Right atrium auricular region (tissue), 2 donors: ENCODE measurements around the gene TBKBP1. TPM values are rescaled to one million over a fixed set of nuclear protein-coding genes. Genes with fewer than 3 reads are reported as not detected.

Experiments used
- DNase-seq: peaks from one replicate; pipeline ENCODE4 v3.0.0-alpha.2; 2019; ENCODE audit warnings: low spot score
- H3K27ac ChIP-seq, 2 donors: fragments of 200-600 bp; sonication (generic); 1 replicate in 1 of 2; 2 replicates in 1 of 2; pipeline ENCODE4 v1.5.1; 2016 to 2019
- H3K27me3 ChIP-seq, 2 donors: fragments of 200-600 bp; sonication (generic); one replicate each; pipeline versions ENCODE4 v1.5.1 to v1.6.0; 2017 to 2019
- H3K36me3 ChIP-seq: fragments of 200-600 bp; sonication (generic); one replicate; pipeline ENCODE4 v1.5.1; 2016
- H3K4me1 ChIP-seq, 2 donors: fragments of 200-600 bp; sonication (generic); one replicate each; pipeline versions ENCODE4 v1.5.1 to v1.6.0; 2017 to 2019
- H3K4me3 ChIP-seq, 2 donors: fragments of 200-600 bp; sonication (generic); 1 replicate in 1 of 2; 2 replicates in 1 of 2; pipeline ENCODE4 v1.5.1; 2017 to 2019; ENCODE audit warnings: mild to moderate bottlenecking in 1 of 2, moderate library complexity in 1 of 2
- H3K9me3 ChIP-seq, 2 donors: fragments of 200-600 bp; sonication (generic); one replicate each; pipeline ENCODE4 v1.5.1; 2019
- total RNA-seq, 2 donors: library from RNA; depleted of rRNA; stranded (reverse); fragments of >200 nt; gene quantifications; one replicate each; pipeline ENCODE4 v1.1.0, GENCODE V29; 2016
- TF ChIP-seq, protein P1 (sequence below), 2 donors: fragments of 200-600 bp; sonication (generic); IDR thresholded peaks; one replicate each; pipeline ENCODE4 v1.5.1; 2019; ENCODE audit warnings: antibody characterized with exemption in 2 of 2

Gene TBKBP1
- total RNA-seq, 2 donors from 2014 or later: 10.9 to 13.7 TPM

DNA sequence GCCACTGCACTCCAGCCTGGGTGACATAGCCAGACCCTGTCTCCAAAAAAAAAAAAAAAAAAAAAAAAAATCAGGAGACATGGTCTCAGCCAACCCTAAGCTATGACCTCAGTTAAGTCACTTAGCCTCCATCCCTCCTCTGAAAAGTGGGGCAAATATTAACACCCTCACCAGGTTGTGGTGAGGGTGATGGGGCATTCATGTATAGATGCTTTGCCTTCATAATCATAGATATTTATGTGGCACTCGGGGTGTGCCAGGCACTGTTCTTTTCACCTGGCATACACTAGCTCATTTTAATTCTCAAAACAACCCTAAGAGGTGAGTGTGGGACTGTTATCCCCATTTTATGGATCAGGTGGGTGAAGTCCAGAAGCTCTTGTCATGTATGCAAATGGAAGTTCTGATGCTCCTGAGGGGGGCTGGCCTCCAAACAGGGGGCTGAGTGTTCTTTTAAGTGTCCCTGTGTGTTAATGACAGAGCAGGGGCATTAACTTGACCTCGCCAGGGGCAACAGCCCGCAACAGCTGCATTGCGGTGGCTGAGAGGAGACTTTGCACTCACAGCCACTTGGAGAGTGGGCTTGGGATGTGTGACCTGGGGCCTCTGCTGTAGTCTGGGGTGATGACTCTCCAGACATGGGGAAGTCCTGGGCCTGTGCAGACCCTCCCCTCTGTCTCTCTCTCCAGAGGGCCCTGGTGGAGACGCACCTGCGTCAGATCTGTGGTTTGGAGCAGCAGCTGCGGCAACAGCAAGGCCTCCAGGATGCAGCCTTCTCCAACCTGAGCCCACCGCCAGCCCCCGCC is 4.1 kb downstream of the TBKBP1 start:
- Histone ChIP-seq H3K9me3 (no peaks in the 10 kb centered on the region), H3K27me3 (no peaks in the 10 kb centered on the region), H3K4me1 (peaks cover 0 to 27% of the 10 kb centered on the region in 2 donors), H3K36me3 (peaks cover 18% of the 10 kb centered on the region), H3K4me3 (no peak overlapping the region), H3K27ac (no peak overlapping the region)
- no peak for DNase-seq
- TF ChIP-seq, protein P1, sequence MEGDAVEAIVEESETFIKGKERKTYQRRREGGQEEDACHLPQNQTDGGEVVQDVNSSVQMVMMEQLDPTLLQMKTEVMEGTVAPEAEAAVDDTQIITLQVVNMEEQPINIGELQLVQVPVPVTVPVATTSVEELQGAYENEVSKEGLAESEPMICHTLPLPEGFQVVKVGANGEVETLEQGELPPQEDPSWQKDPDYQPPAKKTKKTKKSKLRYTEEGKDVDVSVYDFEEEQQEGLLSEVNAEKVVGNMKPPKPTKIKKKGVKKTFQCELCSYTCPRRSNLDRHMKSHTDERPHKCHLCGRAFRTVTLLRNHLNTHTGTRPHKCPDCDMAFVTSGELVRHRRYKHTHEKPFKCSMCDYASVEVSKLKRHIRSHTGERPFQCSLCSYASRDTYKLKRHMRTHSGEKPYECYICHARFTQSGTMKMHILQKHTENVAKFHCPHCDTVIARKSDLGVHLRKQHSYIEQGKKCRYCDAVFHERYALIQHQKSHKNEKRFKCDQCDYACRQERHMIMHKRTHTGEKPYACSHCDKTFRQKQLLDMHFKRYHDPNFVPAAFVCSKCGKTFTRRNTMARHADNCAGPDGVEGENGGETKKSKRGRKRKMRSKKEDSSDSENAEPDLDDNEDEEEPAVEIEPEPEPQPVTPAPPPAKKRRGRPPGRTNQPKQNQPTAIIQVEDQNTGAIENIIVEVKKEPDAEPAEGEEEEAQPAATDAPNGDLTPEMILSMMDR (IDR thresholded peaks at IDR 0.05): no peak

DNA sequence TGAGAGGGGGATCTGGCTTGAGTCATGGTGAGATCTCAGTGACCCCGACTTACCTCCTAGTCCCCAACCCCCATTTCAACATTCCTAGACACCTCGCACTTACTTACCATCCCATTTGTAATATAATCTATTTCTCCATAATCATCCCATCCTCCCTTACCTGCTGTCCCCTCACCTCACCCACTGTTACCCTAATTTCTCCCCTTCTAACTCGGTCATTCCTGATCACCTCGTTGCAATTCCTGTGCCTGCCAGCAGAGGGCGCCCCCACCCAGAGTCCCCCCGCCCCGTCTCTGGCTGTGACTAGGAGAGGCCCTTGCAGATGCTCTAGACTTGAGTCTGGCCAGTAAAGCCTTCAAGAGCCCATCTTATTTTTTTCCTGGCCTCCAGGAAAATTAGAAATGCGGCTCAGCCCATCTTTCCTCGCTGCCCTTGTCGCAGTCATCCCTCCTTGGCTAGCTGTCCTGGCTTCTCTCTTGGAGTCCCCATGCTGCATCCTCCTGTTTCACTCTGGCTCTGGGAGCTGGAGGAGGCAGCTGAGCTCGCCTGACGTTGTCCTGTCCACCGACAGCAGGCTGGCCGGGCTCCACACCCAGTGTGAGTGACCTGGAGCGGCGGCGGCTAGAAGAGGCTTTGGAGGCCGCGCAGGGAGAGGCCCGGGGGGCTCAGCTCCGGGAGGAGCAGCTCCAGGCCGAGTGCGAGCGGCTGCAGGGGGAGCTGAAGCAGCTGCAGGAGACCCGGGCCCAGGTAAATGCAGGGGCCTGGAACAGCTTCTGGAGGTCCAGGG is 5.0 kb downstream of the TBKBP1 start:
- DNase-seq: peak; percentile 71
- TF ChIP-seq, protein P1 (IDR thresholded peaks at IDR 0.05): peak; percentile 96 to 98
- peaks cover 0 to 22% of the 10 kb centered on the region in 2 donors for H3K4me1 ChIP-seq
- no peaks in the 10 kb centered on the region for H3K27me3 ChIP-seq
- no peak overlapping the region for H3K27ac ChIP-seq
- H3K36me3 ChIP-seq: peaks cover 18% of the 10 kb centered on the region
- H3K4me3 ChIP-seq: no peak overlapping the region
- H3K9me3 ChIP-seq: no peaks in the 10 kb centered on the region

DNA sequence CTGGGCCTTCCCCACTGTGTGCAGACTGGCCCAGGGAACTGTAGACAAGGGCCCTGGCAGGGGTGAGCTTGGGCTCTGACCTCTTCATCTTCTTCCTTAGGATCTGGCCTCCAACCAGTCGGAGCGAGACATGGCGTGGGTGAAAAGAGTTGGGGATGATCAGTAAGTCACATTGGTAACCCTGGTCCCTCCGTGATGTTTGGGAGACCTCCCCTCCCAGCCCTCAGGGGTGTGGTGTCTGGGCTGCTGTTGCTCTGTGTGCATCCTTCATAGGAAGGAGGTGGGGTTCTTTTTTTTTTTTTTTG is 5.5 kb downstream of the TBKBP1 start:
- H3K4me1 ChIP-seq: peaks cover 0 to 22% of the 10 kb centered on the region in 2 donors
- no peaks in the 10 kb centered on the region for H3K9me3 ChIP-seq
- no peaks in the 10 kb centered on the region for H3K27me3 ChIP-seq
- no peak overlapping the region for H3K4me3 ChIP-seq
- no peak overlapping the region for H3K27ac ChIP-seq
- H3K36me3 ChIP-seq: peaks cover 18% of the 10 kb centered on the region
- DNase-seq: no peak
- TF ChIP-seq, protein P1 (IDR thresholded peaks at IDR 0.05): no peak

DNA sequence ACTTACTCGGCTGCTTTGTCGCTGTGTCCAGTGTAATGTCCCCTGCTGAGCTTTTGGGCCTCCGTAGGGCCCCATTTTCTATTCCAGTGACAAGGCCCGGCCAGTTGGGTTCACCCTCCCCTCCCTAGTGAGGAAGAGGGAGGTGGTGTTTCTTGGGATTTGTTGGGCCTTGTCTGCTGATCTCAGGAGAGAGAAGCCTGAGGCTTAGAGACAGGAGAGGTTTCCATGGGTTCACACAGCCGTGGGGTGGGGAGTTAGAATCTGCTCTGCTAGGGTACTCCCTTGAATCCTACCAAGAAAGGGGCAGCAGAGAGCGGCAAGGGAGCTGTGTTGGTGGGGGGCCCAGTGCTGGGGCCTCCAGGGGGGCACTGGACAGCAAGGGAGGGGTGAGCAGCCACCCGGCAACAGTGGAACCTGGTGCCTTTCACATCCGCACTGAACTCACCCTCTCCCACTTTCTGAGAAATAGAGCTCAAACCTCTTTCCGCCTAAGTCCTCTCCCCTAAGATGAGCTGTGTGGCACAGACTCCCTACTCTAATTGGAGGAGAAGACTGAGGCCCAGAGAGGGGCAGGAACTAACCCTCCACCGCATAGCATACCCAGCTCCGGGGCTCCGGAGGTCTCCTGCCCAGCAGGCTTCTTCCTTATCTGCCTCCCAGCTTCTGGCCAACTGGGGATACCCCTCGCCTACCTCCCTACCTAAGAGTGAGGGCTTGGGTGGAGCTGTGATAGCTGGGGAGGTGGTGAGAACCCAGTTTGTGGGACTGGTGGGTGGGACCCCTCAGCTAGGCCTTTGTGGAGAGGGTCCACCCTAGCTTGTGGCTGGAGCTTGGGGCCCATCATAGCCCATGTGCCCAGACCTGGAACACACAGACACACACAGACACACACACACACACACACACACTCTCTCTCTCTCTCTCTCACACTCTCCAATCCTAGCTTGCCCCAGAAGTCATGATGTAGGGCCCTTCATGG is 6.8 kb downstream of the TBKBP1 start:
- DNase-seq: no peak
- Histone ChIP-seq H3K4me3 (no peak overlapping the region), H3K36me3 (peaks cover 18% of the 10 kb centered on the region), H3K4me1 (peaks cover 0 to 17% of the 10 kb centered on the region in 2 donors), H3K27me3 (no peaks in the 10 kb centered on the region), H3K27ac (no peak overlapping the region), H3K9me3 (no peaks in the 10 kb centered on the region)
- TF ChIP-seq, protein P1 (IDR thresholded peaks at IDR 0.05): no peak

DNA sequence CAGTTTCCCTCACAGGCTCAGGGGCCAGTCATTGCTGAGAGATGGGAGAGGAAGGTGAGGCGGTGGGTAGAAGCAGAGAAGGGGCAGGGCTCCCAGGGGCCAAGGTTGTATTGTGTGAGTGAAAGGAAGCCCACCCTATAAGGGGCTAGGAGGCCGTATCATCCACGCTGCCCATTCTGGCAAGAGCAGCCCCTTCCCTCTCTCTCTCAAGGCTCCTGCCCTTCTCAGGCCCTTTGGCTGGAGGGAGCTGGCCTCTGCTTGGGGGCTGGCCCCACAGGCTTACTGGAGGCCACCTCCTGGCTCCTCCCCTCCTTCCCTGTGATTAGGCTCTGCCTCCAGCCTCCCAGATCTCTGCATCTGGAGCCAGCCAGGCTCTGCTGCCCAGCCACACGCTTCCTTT is 7.6 kb downstream of the TBKBP1 start:
- no peak overlapping the region for H3K27ac ChIP-seq
- peaks cover 0 to 17% of the 10 kb centered on the region in 2 donors for H3K4me1 ChIP-seq
- H3K36me3 ChIP-seq: peaks cover 18% of the 10 kb centered on the region
- H3K27me3 ChIP-seq: no peaks in the 10 kb centered on the region
- H3K9me3 ChIP-seq: no peaks in the 10 kb centered on the region
- TF ChIP-seq, protein P1 (IDR thresholded peaks at IDR 0.05): no peak
- H3K4me3 ChIP-seq: no peak overlapping the region
- DNase-seq: no peak
